Activated naive CD8-positive, alpha-beta T cell treated with anti-CD3 and anti-CD28 coated beads for 36 hours (primary cell): ENCODE data around the gene TCERG1. TPM values are rescaled to one million over a fixed set of nuclear protein-coding genes. Genes with fewer than 3 reads are reported as not detected.

Experiments used
- DNase-seq: peaks from one replicate; pipeline ENCODE4 v3.0.0; 2021
- H3K27ac Mint-ChIP-seq: one replicate; pipeline ENCODE4 v1.8.0; 2022; ENCODE audit warnings: mild to moderate bottlenecking, moderate library complexity, mixed read lengths
- H3K27me3 Mint-ChIP-seq: one replicate; pipeline ENCODE4 v1.8.0; 2022; ENCODE audit warnings: mild to moderate bottlenecking, mixed read lengths
- H3K36me3 Mint-ChIP-seq: one replicate; pipeline ENCODE4 v1.8.0; 2021; ENCODE audit warnings: mild to moderate bottlenecking, mixed read lengths
- H3K4me1 Mint-ChIP-seq: one replicate; pipeline ENCODE4 v1.8.0; 2021; ENCODE audit warnings: mixed read lengths
- H3K4me3 Mint-ChIP-seq: one replicate; pipeline ENCODE4 v1.8.0; 2022; ENCODE audit warnings: mild to moderate bottlenecking, moderate library complexity, mixed read lengths
- H3K9me3 Mint-ChIP-seq: one replicate; pipeline ENCODE4 v1.8.0; 2022; ENCODE audit warnings: mixed read lengths
- total RNA-seq, 2 experiments: library from RNA; stranded (reverse); gene quantifications; one replicate each; pipeline ENCODE4 v1.2.3, GENCODE V29; 2021

TCERG1 gene
- total RNA-seq, 2 experiments from 2014 or later = 125 to 131 TPM

DNA sequence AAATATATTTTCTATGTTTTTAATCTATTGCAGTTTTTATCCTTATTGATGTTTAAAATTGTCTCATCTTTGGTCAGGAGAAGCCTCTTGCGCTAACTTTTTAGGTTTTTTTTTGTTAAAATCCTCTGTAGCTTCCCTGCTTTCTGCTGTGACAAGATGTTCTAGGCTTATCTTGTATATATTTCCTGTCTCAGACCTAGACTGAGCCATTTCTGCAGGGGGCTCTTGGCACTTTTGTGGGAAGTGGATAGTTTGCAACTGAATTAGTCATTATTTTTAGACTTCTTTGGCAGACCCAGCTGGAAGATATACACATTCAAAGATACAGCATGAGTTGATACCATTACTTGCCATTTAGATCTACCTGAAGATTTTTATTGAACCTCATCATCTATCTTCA lies 28.8 kb downstream of the TCERG1 start:
- H3K27me3 Mint-ChIP-seq = no peaks in the 10 kb centered on the region
- peaks cover 39% of the 10 kb centered on the region for H3K36me3 Mint-ChIP-seq
- no peak for DNase-seq
- no peaks in the 10 kb centered on the region for H3K9me3 Mint-ChIP-seq
- H3K4me3 Mint-ChIP-seq = no peak overlapping the region
- no peaks in the 10 kb centered on the region for H3K4me1 Mint-ChIP-seq
- no peak overlapping the region for H3K27ac Mint-ChIP-seq

- Mint-ChIP-seq H3K4me1 (no peaks in the 10 kb centered on the region), H3K36me3 (peaks cover 37% of the 10 kb centered on the region), H3K9me3 (no peaks in the 10 kb centered on the region), H3K27ac (no peak overlapping the region), H3K4me3 (no peak overlapping the region), H3K27me3 (no peaks in the 10 kb centered on the region)
- DNase-seq = no peak
Observed at GRCh38 chr5:146482775-146483174, 35.6 kb downstream of the TCERG1 start.

GRCh38 chr5:146484714-146485391 lies 37.7 kb downstream of the TCERG1 start:
- peaks cover 48% of the 10 kb centered on the region for H3K36me3 Mint-ChIP-seq
- no peaks in the 10 kb centered on the region for H3K4me1 Mint-ChIP-seq
- H3K27ac Mint-ChIP-seq = no peak overlapping the region
- DNase-seq = no peak
- H3K27me3 Mint-ChIP-seq = no peaks in the 10 kb centered on the region
- H3K4me3 Mint-ChIP-seq = no peak overlapping the region
- no peaks in the 10 kb centered on the region for H3K9me3 Mint-ChIP-seq

GRCh38 chr5:146490089-146490843 lies 43.1 kb downstream of the TCERG1 start:
- peaks cover 2% of the 10 kb centered on the region for H3K4me1 Mint-ChIP-seq
- H3K9me3 Mint-ChIP-seq = no peaks in the 10 kb centered on the region
- H3K27ac Mint-ChIP-seq = no peak overlapping the region
- H3K27me3 Mint-ChIP-seq = no peaks in the 10 kb centered on the region
- DNase-seq = no peak
- peaks cover 38% of the 10 kb centered on the region for H3K36me3 Mint-ChIP-seq
- no peak overlapping the region for H3K4me3 Mint-ChIP-seq

DNA sequence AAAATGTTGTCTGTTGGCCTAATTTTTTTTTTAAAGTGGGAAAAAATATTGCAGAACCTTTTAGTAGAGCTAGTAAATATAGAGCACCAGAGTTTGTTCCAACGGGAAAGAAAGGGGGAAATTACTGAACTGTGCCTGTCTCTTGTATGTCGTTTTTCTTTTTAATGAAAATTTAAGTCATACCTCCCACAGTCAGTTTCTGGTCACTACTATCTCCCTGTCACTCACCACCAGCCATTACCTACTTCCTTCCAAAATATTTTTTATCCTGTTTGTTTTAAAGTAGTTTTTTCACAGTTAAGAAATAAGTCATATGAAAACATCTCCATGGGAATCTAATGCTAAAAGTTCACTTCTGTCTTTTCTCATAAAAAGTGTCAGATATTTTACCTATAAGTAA lies 47.5 kb downstream of the TCERG1 start:
- Mint-ChIP-seq H3K9me3 (no peaks in the 10 kb centered on the region), H3K4me1 (peaks cover 2% of the 10 kb centered on the region), H3K36me3 (peaks cover 25% of the 10 kb centered on the region), H3K27me3 (no peaks in the 10 kb centered on the region), H3K27ac (no peak overlapping the region), H3K4me3 (no peak overlapping the region)
- DNase-seq = no peak

GRCh38 chr5:146499680-146500079 lies 52.5 kb downstream of the TCERG1 start:
- H3K9me3 Mint-ChIP-seq = no peaks in the 10 kb centered on the region
- no peak for DNase-seq
- no peak overlapping the region for H3K4me3 Mint-ChIP-seq
- no peak overlapping the region for H3K27ac Mint-ChIP-seq
- peaks cover 26% of the 10 kb centered on the region for H3K36me3 Mint-ChIP-seq
- H3K27me3 Mint-ChIP-seq = no peaks in the 10 kb centered on the region
- no peaks in the 10 kb centered on the region for H3K4me1 Mint-ChIP-seq

- peaks cover 31% of the 10 kb centered on the region for H3K36me3 Mint-ChIP-seq
- H3K9me3 Mint-ChIP-seq = no peaks in the 10 kb centered on the region
Observed at GRCh38 chr5:146507428-146507827, 60.3 kb downstream of the TCERG1 start.

GRCh38 chr5:146510559-146511125 lies 63.5 kb downstream of the TCERG1 start:
- no peak overlapping the region for H3K27ac Mint-ChIP-seq
- H3K27me3 Mint-ChIP-seq = no peaks in the 10 kb centered on the region
- no peak for DNase-seq
- H3K4me3 Mint-ChIP-seq = no peak overlapping the region
- peaks cover 18% of the 10 kb centered on the region for H3K36me3 Mint-ChIP-seq
- peaks cover 1% of the 10 kb centered on the region for H3K4me1 Mint-ChIP-seq
- no peaks in the 10 kb centered on the region for H3K9me3 Mint-ChIP-seq

More at GRCh38 chr5:146507428-146507827, 60.3 kb downstream of the TCERG1 start:
- Mint-ChIP-seq H3K4me1 (no peaks in the 10 kb centered on the region), H3K27ac (no peak overlapping the region), H3K27me3 (no peaks in the 10 kb centered on the region), H3K4me3 (no peak overlapping the region)
- DNase-seq = no peak

DNA sequence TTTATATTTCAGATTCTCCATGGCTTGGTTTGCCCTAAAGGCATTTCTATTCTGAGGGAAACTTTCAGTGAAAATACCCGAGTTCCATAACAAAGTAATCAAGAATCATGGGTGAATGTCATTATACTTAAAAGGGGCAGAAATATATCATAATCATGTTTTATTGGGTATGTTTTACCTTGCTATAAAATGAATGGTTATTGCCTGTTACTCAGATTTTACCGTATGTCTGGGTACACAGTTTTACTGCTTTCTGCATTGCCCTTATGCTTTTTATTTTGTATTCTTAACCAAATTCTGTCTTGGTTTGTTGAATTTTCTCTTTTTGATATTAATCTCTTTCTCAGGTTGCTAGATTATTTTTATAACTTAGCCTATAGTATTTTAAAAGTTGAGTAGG lies 66.3 kb downstream of the TCERG1 start:
- no peak overlapping the region for H3K4me3 Mint-ChIP-seq
- H3K27ac Mint-ChIP-seq = no peak overlapping the region
- H3K4me1 Mint-ChIP-seq = peaks cover 1% of the 10 kb centered on the region
- peaks cover 18% of the 10 kb centered on the region for H3K36me3 Mint-ChIP-seq
- no peaks in the 10 kb centered on the region for H3K9me3 Mint-ChIP-seq
- no peak for DNase-seq
- H3K27me3 Mint-ChIP-seq = no peaks in the 10 kb centered on the region

DNA sequence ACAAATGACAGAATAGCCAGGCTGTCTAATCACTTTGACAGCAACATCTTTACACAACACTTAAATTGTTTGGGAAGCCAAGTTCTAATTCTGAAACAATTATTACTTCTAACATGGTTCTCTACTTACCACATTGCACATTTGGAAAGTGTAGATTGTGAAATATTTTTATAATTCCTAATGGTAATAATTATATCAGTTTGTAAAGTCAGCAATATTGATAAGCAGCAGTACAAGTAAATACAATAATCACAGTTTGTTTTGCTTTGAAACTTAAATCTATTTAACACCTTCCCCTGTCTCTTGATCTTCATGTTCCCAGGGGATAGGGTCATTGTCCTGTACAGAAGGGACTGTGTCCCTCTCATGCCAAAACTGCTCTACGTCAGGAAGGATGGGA lies 67.4 kb downstream of the TCERG1 start:
- H3K36me3 Mint-ChIP-seq = peaks cover 14% of the 10 kb centered on the region
- no peak for DNase-seq

DNA sequence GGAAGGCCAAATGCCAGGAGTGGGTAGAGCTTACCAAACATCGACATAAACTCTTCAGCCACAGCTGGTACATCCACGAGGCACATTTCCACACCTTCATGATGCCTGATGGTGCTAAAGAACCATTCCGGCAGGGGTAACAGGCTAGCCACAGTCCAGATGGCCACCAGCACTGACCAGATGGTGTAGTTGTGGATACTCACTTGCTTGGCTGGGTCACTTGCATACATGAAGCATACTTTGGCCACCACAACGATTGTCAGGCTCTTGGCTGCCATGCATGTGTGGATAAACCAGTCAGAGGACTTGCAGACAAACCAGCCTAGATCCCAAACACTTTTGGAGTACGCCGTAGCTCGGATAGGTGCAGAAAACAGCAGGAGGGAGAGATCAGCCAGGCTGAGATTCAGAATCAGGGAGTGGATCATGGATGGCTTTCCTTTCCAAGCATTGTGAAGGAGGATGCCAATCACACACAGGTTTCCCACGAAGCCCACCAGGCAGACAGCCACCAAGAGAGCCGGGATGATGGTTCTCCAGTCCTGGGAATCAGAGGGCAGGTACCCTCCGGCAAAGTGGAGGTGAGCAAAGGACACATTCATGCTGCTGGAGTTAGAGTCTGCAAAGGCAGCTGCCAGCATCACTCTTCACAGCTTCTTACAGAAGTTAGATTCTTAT lies 68.5 kb downstream of the TCERG1 start:
- peaks cover 1% of the 10 kb centered on the region for H3K4me1 Mint-ChIP-seq
- no peak for DNase-seq
- no peak overlapping the region for H3K27ac Mint-ChIP-seq
- H3K36me3 Mint-ChIP-seq = peaks cover 8% of the 10 kb centered on the region
- H3K4me3 Mint-ChIP-seq = no peak overlapping the region
- H3K27me3 Mint-ChIP-seq = no peaks in the 10 kb centered on the region
- H3K9me3 Mint-ChIP-seq = no peaks in the 10 kb centered on the region

More for the DNA sequence above, 67.4 kb downstream of the TCERG1 start:
- Mint-ChIP-seq H3K4me1 (peaks cover 1% of the 10 kb centered on the region), H3K27me3 (no peaks in the 10 kb centered on the region), H3K9me3 (no peaks in the 10 kb centered on the region), H3K27ac (no peak overlapping the region), H3K4me3 (no peak overlapping the region)

DNA sequence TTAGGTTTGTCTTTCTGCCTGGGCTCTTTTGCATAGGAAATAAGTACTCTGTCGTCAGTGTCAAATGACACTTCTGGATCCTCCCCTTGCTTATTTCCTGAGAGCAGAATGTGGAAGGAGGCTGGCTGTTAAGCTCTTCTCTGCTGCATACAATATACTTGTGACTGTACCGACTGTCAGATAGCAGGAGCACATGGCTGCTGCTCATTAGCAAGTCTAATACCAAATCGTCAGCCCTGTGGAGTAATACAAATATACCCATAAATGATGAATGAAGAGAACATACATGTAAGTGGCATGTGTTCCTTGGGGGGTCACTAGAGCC lies 69.0 kb downstream of the TCERG1 start, which contains the start of gene GPR151:
Gene GPR151 (minus strand): TSS at position 40 of the 325 bp plus-strand sequence. CDS start 77 bp downstream, outside the sequence.
- H3K27me3 Mint-ChIP-seq = no peaks in the 10 kb centered on the region
- H3K27ac Mint-ChIP-seq = no peak within 1 kb of the TSS
- no peak for DNase-seq
- H3K4me1 Mint-ChIP-seq = peaks cover 1% of the 10 kb centered on the region
- H3K9me3 Mint-ChIP-seq = no peaks in the 10 kb centered on the region
- H3K36me3 Mint-ChIP-seq = peaks cover 4% of the 10 kb centered on the region
- H3K4me3 Mint-ChIP-seq = no peak within 1 kb of the TSS

- H3K27ac Mint-ChIP-seq = no peak overlapping the region
- no peak overlapping the region for H3K4me3 Mint-ChIP-seq
- H3K4me1 Mint-ChIP-seq = peaks cover 1% of the 10 kb centered on the region
- H3K36me3 Mint-ChIP-seq = no peaks in the 10 kb centered on the region
- H3K9me3 Mint-ChIP-seq = no peaks in the 10 kb centered on the region
- no peaks in the 10 kb centered on the region for H3K27me3 Mint-ChIP-seq
- no peak for DNase-seq
Observed at GRCh38 chr5:146519554-146519953, 72.4 kb downstream of the TCERG1 start.

DNA sequence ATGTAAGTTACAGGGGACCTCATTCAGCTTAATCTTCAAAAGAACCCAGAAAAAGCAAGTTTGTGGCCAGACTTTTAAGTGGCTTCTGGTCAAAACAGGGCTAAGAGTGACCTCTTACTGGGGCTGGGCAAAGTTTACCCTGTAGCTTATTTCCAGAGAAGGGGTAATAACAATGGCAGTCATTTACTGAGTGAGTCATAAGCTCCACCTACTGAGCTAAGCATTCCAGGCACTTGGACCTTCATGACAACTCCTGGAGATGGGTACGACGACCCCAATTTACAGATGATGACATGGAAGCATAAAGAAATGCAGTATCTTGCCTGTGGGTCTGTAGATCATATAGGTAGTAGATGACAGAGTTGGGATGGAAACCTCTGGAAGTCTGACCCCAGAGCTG lies 73.6 kb downstream of the TCERG1 start:
- Mint-ChIP-seq H3K4me1 (no peaks in the 10 kb centered on the region), H3K4me3 (no peak overlapping the region), H3K27ac (no peak overlapping the region), H3K27me3 (no peaks in the 10 kb centered on the region), H3K36me3 (no peaks in the 10 kb centered on the region), H3K9me3 (no peaks in the 10 kb centered on the region)
- no peak for DNase-seq

- Mint-ChIP-seq H3K4me3 (no peak overlapping the region), H3K27me3 (no peaks in the 10 kb centered on the region), H3K4me1 (no peaks in the 10 kb centered on the region), H3K27ac (no peak overlapping the region), H3K36me3 (no peaks in the 10 kb centered on the region), H3K9me3 (no peaks in the 10 kb centered on the region)
- DNase-seq = no peak
Observed at GRCh38 chr5:146521403-146522106, 74.4 kb downstream of the TCERG1 start.
